PC-9 (cell line): Measurements from ENCODE around the gene TFIP11.

ENCODE experiments used
- EZH2 ChIP-seq: fragments of 200-600 bp; sonication (generic); IDR thresholded peaks from 2 replicates; pipeline ENCODE4 v1.8.0; 2017; ENCODE audit warnings: antibody characterized with exemption, low read depth
- TF ChIP-seq, protein P1 (sequence below): fragments of 200-600 bp; sonication (generic); conservative IDR thresholded peaks from 2 replicates; pipeline ENCODE4 v1.6.1; 2017; ENCODE audit warnings: mixed run types, antibody characterized with exemption, mild to moderate bottlenecking, moderate library complexity

DNA sequence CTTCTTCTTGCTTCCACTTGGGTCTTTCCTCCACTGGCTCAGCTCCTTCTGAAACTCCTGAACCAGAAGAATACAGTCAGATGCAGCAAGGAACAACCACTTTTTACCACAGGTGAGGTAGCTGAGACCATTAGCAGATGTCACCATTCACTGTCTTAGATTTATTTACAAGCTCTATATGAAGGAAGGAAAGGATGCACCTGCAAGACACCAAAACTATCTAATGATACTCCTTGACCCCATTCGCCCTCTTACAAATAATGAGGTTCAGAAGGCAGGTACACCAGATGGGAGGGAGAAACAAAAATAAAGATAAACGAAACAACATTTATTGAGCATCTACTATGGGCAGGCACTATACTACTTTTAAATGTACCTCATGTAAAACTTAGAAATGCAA lies 10.3 kb downstream of the TFIP11 start:
- TF ChIP-seq, protein P1, sequence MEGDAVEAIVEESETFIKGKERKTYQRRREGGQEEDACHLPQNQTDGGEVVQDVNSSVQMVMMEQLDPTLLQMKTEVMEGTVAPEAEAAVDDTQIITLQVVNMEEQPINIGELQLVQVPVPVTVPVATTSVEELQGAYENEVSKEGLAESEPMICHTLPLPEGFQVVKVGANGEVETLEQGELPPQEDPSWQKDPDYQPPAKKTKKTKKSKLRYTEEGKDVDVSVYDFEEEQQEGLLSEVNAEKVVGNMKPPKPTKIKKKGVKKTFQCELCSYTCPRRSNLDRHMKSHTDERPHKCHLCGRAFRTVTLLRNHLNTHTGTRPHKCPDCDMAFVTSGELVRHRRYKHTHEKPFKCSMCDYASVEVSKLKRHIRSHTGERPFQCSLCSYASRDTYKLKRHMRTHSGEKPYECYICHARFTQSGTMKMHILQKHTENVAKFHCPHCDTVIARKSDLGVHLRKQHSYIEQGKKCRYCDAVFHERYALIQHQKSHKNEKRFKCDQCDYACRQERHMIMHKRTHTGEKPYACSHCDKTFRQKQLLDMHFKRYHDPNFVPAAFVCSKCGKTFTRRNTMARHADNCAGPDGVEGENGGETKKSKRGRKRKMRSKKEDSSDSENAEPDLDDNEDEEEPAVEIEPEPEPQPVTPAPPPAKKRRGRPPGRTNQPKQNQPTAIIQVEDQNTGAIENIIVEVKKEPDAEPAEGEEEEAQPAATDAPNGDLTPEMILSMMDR: no peak
- TF ChIP-seq EZH2: no peak
